GM19452 (cell line): ENCODE data around the gene SLC13A5.

Experiments used
- ATAC-seq: cut with Tn5 transposase; IDR thresholded peaks from one replicate; pipeline ENCODE4 v1.9.1; 2021; ENCODE audit not compliant: unreplicated experiment

The SLC13A5 gene

DNA sequence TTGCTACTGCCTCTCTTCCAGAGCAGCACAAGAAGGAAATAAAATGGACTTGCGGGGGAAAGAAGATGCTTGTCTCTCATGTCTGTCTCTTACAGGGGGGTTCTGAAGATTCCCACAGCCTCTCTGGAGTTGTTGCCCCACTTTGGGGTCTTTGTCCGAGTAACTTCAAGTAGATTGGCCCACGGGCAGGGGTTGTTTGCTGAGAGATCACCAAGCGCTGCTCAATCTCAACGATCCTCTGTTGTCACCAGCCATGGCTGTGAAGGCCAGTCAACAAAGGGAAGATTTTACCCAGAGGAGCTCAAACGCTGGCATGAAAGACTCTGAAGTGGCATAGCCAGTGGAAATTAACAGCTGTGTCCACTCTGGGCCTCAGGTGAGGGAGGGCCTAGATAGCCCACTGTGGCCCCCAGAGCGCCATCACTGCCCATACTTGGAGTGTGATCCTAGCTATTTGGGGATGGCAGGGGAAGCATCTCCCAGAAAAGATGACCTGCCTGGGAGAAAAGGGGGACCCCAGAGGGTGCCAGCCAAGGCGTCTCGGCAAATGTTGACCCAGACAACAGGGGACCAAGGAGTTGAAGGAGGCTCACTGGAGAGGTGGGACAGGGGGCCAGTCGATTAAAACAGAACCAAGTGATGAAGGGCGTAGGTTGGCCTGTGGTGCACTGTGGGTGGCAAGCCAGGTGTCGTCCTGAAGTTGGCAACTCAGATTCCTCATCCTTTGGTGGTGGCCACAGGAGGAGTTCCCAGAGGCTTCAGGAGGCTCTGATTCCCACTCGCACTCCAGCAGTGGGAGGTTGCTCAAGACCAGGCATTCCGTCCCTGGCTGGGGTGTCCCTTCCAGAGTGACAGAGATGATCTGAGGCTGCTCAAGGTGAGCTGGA lies 28.0 kb downstream of the SLC13A5 start:
- ATAC-seq: no peak

DNA sequence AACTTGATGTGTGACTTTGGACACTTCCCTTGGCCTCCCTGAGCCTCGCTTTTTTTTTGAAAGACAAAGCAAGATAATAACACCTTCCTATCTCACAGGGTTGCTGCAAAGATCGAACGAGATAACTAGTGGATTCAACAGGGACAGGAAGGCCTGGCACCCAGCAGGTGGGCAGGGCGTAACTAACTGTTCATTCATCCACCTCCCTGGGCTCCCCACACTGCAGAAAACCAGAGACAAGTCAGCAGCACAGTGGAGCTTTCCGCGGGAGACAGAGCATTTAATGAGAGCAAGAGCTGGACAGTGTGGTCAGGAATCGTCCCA lies 28.7 kb downstream of the SLC13A5 start:
- no peak for ATAC-seq

DNA sequence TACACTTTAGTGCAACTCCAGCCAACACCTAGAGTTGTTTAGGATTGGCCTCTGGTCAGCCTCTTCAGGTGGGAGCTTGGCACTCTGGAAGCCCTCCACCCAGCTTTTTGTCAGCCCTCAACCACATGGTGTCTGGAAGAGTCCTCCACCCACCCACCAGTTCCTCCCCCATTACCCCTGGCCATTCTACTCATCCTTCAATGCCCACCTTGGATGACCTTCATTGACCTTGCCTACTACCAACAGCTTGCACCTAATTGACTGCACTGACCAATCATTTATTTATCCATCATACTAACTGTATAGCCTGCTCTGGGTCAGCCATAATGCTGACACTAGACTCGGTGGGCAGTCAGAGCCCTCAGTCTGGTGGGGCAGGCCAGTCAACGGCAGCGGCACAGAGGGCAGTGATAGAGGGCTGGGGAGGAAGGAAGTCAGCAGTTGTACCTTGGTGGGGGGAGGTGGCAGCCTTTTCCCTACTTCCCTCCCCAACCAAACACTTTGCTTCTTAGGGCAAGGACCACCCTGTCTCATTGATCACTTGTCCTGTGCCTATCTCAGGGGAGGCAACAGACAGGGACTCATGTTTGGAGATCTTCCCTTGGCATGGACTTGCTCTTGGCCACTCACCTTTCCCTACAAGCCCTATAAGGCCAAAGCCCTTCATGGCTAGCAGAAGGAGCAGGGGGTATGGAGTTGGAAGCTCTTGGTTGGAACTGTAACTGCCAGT lies 29.3 kb downstream of the SLC13A5 start:
- no peak for ATAC-seq

DNA sequence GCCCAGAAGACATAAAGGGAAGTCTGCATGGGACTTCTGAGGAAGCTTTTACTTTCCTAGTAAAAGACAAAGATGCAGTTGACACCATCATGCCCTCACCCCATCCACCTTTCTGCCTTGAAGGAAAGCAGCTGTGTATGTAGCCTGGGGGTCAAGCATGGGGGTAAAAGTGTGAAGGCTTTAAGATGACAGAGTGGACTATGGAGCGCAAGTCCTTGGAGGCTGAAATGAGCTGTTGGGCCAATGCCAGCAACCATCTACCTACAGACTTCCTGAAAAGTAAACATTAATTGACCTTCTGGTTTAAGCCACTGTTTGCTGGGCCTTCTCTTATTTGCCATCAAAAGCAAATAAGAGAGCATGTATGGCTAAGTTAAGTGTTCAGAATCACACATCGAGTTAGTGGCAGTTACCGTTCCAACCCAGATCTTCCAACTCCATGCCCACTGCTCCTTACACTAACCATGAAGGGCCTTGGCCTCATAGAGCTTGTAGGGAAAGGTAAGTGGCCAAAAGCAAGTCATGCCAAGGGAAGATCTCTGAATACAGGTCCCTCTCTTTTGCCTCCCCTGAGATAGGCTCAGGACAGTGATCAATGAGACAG lies 30.0 kb downstream of the SLC13A5 start:
- no peak for ATAC-seq

DNA sequence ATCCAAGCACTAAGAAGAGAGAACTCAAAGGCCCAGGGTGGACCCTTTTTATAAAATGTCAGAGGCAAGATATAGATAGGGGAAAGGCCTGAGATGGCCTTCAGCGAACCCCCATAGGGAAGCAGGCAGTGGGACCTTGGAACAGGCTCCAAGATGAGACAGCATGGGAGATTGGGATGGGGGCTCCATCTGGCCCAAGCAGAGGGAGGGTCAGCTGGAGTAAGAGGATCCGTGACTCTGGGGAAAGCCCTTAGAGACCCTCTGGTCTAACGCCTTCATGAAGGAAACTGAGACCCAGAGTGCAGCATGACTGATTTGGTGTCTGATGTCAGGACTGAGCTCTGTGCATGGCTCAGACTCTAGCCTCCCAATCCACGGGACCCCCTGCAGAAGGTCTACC lies 30.8 kb downstream of the SLC13A5 start:
- ATAC-seq: no peak

DNA sequence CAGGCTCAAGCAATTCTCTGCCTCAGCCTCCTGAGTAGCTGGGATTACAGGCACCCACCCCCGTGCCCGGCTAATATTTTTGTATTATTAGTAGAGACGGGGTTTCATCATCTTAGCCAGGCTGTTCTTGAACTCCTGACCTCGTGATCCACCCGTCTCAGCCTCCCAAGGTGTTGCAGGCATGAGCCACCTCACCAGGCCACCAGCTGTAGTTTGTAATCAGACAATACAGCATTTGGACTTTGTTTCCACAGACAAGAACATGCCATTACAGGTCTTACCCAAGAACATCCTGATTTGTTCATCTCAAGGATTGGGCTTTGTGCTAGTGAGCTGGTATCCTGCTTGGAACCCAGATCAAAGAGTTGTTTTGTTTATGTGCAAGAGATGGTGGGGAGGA lies 31.5 kb downstream of the SLC13A5 start:
- no peak for ATAC-seq

DNA sequence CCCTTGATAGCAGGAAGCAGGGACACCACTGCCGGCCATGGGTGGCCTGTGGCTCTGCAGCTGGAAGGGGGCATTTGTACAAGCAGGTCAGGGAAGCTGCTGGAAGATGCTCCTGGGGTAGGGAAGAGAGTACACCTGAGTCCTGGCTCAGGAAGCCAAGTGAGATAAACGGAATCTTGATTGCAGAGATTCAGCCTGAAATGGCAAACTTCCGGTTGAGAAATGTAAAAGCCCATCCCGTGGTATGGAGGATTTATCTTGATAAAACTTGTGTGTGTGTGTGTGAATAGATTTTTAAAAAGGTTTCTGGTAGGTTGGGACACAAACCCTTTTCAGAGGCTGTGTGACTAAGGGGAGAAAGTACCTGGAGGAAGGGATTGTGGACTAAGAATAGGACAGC lies 32.0 kb downstream of the SLC13A5 start:
- ATAC-seq: no peak

DNA sequence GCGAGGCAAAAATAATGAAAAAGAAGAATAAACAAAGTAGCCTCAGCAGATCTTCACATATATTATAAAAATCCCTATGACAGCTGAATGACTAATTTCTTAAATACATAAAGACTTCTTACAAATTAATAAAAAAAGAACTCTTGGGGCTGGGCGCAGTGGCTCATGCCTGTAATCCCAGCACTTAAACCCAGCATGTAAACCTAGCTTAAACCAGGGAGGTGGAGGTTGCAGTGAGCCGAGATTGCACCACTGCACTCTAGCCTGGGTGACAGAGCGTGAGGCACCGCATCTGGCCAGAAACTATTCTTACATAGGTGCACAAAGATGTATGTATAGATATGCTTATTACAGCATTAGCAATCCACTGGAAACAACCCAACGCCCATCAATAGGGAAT lies 33.9 kb downstream of the SLC13A5 start:
- ATAC-seq: no peak

DNA sequence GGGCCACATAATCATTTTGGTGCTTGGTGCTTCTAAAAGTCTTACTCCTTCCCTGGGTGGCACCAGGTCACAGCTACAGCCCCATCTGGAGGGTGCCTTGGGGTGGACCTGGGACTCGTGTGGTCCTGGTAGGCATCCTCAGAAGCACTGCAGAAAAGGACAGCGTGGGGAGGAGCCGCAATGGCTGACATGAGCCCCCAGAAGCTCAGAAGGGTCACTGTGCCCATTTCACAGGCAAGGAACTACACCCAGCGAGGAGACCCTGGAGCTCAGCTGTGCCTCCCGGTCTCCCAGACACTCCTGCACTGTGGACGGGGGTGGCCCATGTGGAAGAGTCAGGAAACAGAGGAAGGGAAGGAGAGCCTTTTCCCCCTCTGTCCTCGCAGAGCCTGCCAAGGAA lies 35.2 kb downstream of the SLC13A5 start:
- ATAC-seq: no peak

DNA sequence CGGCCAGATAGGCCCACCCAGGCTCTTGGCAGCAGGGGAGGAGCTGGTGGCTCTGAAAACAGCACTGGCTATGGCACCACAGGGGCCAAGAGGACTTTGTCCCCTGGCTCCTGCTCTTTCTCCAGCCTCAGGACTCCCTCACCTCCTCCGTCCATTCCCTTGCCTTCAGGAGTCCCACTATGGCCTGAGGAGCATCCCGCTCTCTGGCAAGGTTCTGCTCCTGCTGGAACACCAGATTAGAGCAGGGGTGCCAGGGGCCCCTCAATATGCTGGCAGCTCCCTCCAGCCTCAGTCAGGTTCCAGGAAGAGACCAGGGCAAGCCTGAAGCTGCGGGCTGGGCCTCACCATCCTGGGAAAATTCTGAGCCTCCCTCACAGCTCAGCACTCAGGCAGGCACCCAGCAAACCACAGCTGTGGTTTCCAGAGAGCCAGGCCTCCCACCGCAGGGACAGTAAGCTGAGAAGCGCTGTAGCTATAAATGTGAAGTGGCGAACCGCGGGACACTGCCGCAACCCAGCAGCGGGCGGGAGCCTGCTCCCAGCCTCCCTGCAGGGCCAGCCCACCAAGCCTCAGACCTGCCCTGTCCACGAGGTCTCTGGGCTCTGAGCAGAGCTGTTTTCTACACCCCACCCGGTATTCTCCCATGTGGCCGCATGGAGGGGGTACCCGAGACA lies 35.9 kb downstream of the SLC13A5 start:
- no peak for ATAC-seq

DNA sequence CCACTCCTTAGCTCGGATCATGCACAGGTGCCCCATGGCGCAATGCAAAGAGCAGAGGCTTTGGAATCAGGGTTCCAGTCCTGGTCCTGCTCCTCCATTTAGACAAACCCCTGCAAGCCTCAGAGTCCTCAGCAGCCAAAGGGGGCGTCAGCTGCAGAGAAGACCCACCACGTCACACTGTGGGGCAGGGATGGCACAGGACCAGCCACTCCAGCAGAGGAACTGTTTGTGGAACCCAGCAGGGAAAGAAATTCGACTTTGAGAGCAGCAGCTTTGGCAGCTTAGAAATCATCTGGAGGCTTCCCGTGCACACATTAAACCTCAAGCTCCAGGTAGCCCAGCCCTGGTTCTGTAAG lies 36.4 kb downstream of the SLC13A5 start:
- ATAC-seq: no peak

DNA sequence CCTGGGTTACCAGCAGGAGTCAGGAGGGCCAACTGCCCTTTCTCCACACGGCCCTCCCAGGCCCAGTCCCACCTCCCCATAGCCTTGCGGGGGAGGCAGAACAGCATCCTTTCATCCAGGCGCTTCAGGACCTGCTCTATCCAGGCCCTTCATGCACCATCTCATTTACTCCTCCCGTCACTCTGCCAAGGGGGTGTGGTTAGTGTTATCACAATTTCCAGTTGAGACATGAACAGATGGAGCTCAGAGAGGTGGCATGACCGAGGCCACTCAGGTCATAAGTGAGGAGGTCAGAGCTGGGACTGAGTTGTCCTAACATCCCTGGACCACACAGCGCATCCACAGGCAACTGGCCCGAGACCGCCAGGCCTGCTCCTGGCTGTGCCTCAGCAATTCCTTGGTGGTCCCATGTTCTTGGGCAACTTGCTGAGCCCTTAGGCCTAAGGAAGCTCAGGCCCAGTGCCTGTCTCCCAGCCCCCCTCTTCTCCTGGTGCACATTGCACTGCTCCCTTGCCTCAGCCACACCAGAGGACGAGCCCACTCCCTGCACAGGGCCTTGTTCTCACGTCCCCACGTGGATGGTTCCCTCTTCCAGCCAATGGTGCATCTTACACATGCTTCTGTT lies 37.9 kb downstream of the SLC13A5 start:
- no peak for ATAC-seq

DNA sequence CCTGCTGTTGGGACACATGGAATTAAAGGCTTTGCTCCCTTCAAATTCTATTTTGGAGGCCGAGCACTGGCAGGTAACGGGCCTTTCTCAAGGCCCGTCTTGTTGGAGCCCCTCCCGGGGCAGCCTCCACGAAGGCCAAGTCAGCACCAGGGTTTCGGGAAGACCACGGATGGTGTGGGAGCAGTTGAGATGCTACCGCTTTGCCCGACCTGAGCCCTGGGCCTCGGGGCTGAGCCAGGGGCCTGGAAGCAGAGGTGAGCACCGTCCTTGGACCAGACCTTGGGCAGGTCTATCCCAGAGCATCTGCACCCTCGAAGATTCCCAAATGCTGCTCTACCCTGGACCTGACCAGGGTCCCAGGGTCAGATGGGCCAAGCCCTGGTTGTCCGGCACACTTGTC lies 38.6 kb downstream of the SLC13A5 start:
- no peak for ATAC-seq

DNA sequence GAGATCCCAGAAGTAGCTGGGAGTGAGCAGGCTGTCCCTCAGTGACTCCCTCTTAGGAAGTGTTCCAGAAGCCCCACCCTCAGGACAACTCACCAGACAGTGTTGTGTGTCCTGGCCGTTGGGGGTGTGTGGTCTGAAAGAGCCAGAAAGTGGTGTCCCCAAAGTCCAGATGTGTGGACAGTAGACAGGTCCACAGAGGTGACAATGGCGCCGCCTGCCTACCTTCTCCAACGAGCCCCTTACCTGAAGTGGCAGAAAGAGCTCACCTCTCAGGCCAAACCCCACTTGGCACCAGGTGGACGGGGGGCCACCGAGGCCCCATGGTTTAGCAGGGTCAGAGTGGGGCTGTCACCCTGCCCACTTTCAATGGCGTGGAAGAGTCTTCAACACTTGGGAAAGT lies 41.7 kb downstream of the SLC13A5 start:
- ATAC-seq: no peak

DNA sequence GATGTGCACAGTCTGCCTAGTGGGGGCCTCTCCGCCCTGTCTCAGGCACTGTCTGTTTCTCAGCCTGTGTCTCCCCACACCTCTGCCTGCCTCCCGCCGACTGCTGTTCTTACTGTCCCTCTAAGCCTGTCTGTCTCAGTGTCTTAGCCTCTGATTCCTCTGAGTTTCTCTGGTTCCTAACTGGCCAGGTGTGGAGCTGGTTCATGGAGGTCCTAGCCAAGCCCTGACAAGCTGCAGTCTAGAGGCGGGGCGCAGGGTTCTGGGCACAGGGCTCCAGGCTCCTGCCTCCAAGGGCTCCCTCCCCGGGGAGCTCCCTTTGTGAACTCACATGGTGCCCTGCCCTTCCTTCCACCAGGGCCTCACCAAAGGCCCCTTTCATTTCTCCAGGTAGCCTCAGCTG lies 42.2 kb downstream of the SLC13A5 start:
- ATAC-seq: no peak

DNA sequence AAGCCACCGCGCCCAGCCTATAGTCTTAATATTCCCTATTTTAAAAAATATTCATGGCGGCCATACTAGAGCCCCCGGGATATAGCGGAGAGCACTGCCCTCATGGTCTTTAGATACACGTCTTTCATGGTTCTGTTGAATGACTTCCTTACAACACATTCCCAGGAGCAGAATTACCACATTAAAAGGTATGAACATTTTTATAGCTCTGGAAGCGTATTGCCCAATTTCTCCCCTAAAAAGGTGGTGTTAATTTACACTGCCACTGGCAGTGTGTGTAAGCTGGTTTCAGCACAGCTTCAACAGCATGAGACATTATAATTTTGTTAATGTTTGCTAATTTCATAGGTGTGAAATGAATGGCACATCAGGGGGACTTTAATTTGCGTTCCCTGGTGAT lies 42.6 kb downstream of the SLC13A5 start:
- no peak for ATAC-seq

DNA sequence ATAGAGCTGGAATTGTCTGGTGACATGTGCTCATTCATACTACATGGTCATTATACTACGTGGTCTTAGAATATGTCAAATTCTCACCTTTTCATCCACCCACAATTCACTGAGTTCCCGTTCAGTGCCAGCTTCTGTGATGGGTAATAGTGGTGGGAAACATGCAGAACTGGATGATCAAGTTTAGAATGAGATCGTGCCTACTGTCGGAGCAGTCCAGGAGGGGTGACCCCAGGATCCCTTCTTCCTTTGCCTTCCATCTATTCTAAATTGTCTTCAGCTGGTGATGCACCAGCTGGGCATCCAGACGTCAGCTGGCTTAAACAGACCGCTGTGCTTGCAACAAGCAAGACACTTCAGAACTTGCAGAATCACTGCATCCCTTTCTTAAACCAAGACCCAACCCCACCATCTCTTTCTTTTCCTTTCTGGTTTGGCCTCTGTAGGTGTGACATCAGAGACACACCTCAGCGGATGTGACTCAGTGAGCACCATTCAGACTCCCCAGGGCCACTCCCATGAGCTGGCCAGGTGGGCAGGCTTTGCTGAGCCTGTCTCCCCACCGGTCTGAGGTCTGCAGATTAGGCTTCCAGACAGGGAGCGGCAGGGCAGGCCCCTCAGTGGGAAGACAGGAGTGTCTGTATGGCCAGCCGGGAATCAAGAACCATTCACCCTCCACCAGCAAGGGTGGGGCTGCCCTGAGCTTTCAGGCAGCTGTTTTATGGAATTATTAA lies 43.5 kb downstream of the SLC13A5 start:
- ATAC-seq: no peak

DNA sequence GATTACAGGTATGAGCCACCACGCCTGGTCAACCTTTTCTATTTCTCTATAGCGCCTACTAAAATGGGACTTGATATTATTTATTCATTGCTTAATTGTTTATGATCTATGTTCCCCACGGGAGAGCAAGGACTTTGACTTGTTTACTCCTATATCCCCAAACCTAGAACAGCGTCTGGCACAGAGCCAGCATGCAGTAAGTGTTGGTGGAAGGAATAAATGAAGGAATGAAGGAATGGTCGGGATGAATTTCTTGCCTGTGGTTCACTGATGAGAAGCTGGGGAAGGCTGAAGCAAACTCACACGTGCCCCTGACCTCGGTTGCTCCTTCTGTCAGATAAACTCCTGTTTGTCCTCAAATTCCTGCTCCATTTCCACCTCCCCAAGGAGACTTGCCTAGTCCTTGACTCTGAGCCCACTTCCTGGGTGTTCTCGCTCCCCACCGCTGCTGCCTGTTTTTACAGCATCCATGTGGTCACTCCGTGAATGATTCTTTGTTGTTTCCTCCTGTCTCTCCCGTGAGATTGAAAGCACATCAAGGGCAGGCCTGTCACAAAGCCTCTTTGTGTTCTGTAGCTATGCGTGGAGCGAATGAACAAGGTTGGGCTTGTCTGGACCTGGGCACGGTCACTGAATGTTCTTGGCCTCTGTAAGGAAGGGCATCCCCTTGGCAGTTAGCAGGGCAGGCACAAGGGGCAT lies 44.3 kb downstream of the SLC13A5 start:
- ATAC-seq: no peak

DNA sequence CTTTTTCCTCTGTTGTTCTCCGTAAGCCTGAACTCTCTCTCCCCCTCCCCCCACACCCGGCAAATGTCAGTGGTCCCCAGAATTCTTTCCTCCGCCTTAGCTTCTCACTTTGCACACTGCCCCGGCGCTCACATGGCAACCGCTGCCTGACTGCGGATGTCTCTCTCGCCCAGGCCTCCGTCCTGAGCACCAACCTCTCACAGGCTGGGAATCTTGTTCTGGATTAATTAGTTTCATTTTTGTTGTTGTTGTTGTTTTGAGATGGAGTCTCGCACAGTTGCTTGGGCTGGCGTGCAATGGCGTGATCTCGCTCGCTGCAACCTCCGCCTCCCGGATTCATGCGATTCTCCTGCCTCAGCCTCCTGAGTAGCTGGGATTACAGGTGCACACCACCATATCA lies 45.0 kb downstream of the SLC13A5 start:
- ATAC-seq: no peak

DNA sequence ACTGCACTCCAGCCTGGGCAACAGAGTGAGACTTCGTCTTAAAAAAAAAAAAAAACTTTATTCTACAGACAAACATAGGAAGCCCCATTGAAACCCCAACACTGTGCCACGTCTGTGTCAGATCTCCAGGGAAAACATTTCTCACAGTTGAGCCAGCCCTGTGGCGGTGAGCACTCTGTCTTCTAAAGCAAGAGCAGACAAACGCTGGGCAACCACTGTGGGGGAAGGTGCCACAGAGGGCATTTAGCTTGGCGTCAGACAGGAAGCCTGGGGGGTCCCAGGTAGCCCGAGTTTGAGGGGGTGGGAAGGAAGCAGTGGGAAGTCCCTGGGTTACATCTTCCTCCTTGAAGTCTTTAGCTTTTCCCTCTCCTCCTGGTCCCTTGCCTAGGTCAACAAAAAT lies 45.7 kb downstream of the SLC13A5 start:
- no peak for ATAC-seq
